ENCODE data around the gene NR1I3.

The NR1I3 gene

DNA sequence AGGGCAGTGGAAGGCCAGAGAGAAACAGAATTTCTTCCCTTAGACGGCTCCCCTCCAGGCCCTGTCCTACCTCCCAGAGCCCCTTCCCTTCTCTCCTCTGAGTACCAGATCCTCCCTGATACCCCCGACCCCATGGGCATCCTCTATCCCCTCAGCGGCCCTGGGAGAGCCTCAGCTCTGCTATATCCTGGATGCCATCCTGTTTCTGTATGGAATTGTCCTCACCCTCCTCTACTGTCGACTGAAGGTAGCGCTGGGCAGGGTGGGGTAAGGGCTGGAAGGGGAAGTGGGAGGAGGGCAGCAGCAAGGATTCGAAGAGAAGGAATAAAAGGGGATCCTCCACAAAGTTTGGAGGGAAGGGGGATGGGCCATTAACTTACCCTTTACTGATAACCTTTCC is 20.2 kb downstream of the NR1I3 start:
- H3K4me3 ChIP-seq (ENCODE audit: low read depth, low read length), result no peak overlapping the region
- H3K4me1 ChIP-seq (ENCODE audit: control insufficient read depth, insufficient read depth, low read length), result peaks cover 18% of the 10 kb centered on the region
- H3K9ac ChIP-seq (ENCODE audit: low read length), result no peak overlapping the region
- peaks cover 21% of the 10 kb centered on the region for H3K36me3 ChIP-seq (ENCODE audit: control insufficient read depth, insufficient read depth, low read length)
- no peaks in the 10 kb centered on the region for H3K9me3 ChIP-seq (ENCODE audit: control insufficient read depth, insufficient read depth, low read depth, low read length)
- H3K27ac ChIP-seq (ENCODE audit: low read depth, low read length), result no peak overlapping the region
- H3K27me3 ChIP-seq (ENCODE audit: control insufficient read depth, insufficient read depth, low read length), result no peaks in the 10 kb centered on the region

- Histone ChIP-seq H3K36me3 (ENCODE audit: control insufficient read depth, insufficient read depth, low read length) (peaks cover 28% of the 10 kb centered on the region), H3K9me3 (ENCODE audit: control insufficient read depth, insufficient read depth, low read depth, low read length) (no peaks in the 10 kb centered on the region), H3K4me3 (ENCODE audit: low read depth, low read length) (no peak overlapping the region), H3K27ac (ENCODE audit: low read depth, low read length) (no peak overlapping the region), H3K27me3 (ENCODE audit: control insufficient read depth, insufficient read depth, low read length) (no peaks in the 10 kb centered on the region), H3K9ac (ENCODE audit: low read length) (no peak overlapping the region), H3K4me1 (ENCODE audit: control insufficient read depth, insufficient read depth, low read length) (peaks cover 18% of the 10 kb centered on the region)
These were observed 20.9 kb downstream of the NR1I3 start for GRCh38 chr1:161216945-161217712.

DNA sequence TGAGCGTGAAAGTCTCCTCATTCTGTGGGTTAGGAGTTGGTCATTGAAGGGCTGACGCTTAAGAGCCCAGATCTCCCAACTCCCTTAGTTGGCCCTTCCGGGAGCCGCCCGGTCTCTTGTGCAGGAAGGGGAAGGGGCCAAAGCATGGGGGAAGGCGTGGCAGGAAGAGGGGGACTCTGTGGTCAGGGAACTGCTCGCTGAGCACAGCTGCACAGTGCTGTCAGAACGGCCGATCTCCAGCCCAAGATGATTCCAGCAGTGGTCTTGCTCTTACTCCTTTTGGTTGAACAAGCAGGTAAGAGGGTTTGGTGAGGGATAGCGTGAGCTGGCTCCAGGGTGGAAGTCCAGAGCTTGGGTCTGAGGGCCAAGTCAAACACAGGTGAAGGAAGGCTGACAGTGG is 22.9 kb downstream of the NR1I3 start, which contains the start of gene FCER1G:
FCER1G (plus strand) TSS at position 220 of the 400 bp plus-strand sequence; CDS start at position 247, 27 bp downstream.
- Histone ChIP-seq H3K27me3 (ENCODE audit: control insufficient read depth, insufficient read depth, low read length) (no peaks in the 10 kb centered on the region), H3K36me3 (ENCODE audit: control insufficient read depth, insufficient read depth, low read length) (peaks cover 48% of the 10 kb centered on the region), H3K27ac (ENCODE audit: low read depth, low read length) (no peak within 1 kb of the TSS), H3K4me3 (ENCODE audit: low read depth, low read length) (no peak within 1 kb of the TSS), H3K4me1 (ENCODE audit: control insufficient read depth, insufficient read depth, low read length) (peaks cover 20% of the 10 kb centered on the region), H3K9me3 (ENCODE audit: control insufficient read depth, insufficient read depth, low read depth, low read length) (no peaks in the 10 kb centered on the region), H3K9ac (ENCODE audit: low read length) (no peak within 1 kb of the TSS)

- H3K4me1 ChIP-seq (ENCODE audit: control insufficient read depth, insufficient read depth, low read length), result peaks cover 22% of the 10 kb centered on the region
- H3K27me3 ChIP-seq (ENCODE audit: control insufficient read depth, insufficient read depth, low read length), result no peaks in the 10 kb centered on the region
- H3K9ac ChIP-seq (ENCODE audit: low read length), result no peak overlapping the region
- H3K36me3 ChIP-seq (ENCODE audit: control insufficient read depth, insufficient read depth, low read length), result peaks cover 54% of the 10 kb centered on the region
- H3K9me3 ChIP-seq (ENCODE audit: control insufficient read depth, insufficient read depth, low read depth, low read length), result no peaks in the 10 kb centered on the region
- no peak overlapping the region for H3K4me3 ChIP-seq (ENCODE audit: low read depth, low read length)
- H3K27ac ChIP-seq (ENCODE audit: low read depth, low read length), result no peak overlapping the region
These were observed 23.6 kb downstream of the NR1I3 start for GRCh38 chr1:161214369-161214768.

GRCh38 chr1:161209790-161210409 is 28.1 kb downstream of the NR1I3 start:
- no peaks in the 10 kb centered on the region for H3K27me3 ChIP-seq (ENCODE audit: control insufficient read depth, insufficient read depth, low read length)
- H3K4me1 ChIP-seq (ENCODE audit: control insufficient read depth, insufficient read depth, low read length), result peaks cover 4% of the 10 kb centered on the region
- no peak overlapping the region for H3K4me3 ChIP-seq (ENCODE audit: low read depth, low read length)
- no peak overlapping the region for H3K27ac ChIP-seq (ENCODE audit: low read depth, low read length)
- H3K9ac ChIP-seq (ENCODE audit: low read length), result no peak overlapping the region
- H3K9me3 ChIP-seq (ENCODE audit: control insufficient read depth, insufficient read depth, low read depth, low read length), result no peaks in the 10 kb centered on the region
- peaks cover 85% of the 10 kb centered on the region for H3K36me3 ChIP-seq (ENCODE audit: control insufficient read depth, insufficient read depth, low read length)

DNA sequence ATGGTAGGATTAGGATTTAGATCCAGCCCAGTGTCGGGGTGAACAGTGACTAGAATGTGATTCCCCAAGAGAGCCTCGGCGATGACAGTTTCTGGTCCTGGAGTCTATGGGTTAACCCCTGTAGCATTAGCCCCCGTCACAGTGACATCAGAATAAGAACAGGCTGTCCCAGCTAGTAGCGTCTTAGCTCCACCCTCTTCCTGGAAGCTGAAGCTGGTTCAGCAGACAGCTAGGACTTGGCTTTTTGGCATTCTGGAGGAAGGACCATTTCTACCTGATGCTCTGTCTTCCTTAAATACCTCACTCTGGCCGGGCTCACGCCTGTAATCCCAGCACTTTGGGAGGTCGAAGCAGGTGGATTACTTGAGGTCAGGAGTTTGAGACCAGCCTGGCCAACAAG is 30.8 kb downstream of the NR1I3 start:
- Histone ChIP-seq H3K4me1 (ENCODE audit: control insufficient read depth, insufficient read depth, low read length) (peaks cover 4% of the 10 kb centered on the region), H3K36me3 (ENCODE audit: control insufficient read depth, insufficient read depth, low read length) (peaks cover 76% of the 10 kb centered on the region), H3K27me3 (ENCODE audit: control insufficient read depth, insufficient read depth, low read length) (no peaks in the 10 kb centered on the region), H3K9me3 (ENCODE audit: control insufficient read depth, insufficient read depth, low read depth, low read length) (no peaks in the 10 kb centered on the region), H3K9ac (ENCODE audit: low read length) (no peak overlapping the region), H3K27ac (ENCODE audit: low read depth, low read length) (no peak overlapping the region), H3K4me3 (ENCODE audit: low read depth, low read length) (no peak overlapping the region)

- Histone ChIP-seq H3K27me3 (ENCODE audit: control insufficient read depth, insufficient read depth, low read length) (no peaks in the 10 kb centered on the region), H3K4me1 (ENCODE audit: control insufficient read depth, insufficient read depth, low read length) (peaks cover 8% of the 10 kb centered on the region), H3K9ac (ENCODE audit: low read length) (no peak overlapping the region), H3K4me3 (ENCODE audit: low read depth, low read length) (no peak overlapping the region), H3K27ac (ENCODE audit: low read depth, low read length) (no peak overlapping the region), H3K36me3 (ENCODE audit: control insufficient read depth, insufficient read depth, low read length) (peaks cover 70% of the 10 kb centered on the region), H3K9me3 (ENCODE audit: control insufficient read depth, insufficient read depth, low read depth, low read length) (no peaks in the 10 kb centered on the region)
These were observed 31.4 kb downstream of the NR1I3 start for GRCh38 chr1:161206411-161207140.

GRCh38 chr1:161201836-161202712 is 35.9 kb downstream of the NR1I3 start, which contains the start of gene NDUFS2:
NDUFS2 (plus strand) TSS chr1:161202367; CDS start chr1:161202386, 19 bp downstream.
- Histone ChIP-seq H3K9me3 (ENCODE audit: control insufficient read depth, insufficient read depth, low read depth, low read length) (no peaks in the 10 kb centered on the region), H3K27ac (ENCODE audit: low read depth, low read length) (peak within 1 kb of the TSS; percentile 96), H3K4me1 (ENCODE audit: control insufficient read depth, insufficient read depth, low read length) (peaks cover 49% of the 10 kb centered on the region), H3K36me3 (ENCODE audit: control insufficient read depth, insufficient read depth, low read length) (peaks cover 37% of the 10 kb centered on the region), H3K9ac (ENCODE audit: low read length) (peak within 1 kb of the TSS; percentile 91), H3K4me3 (ENCODE audit: low read depth, low read length) (peak within 1 kb of the TSS; percentile 78), H3K27me3 (ENCODE audit: control insufficient read depth, insufficient read depth, low read length) (no peaks in the 10 kb centered on the region)

DNA sequence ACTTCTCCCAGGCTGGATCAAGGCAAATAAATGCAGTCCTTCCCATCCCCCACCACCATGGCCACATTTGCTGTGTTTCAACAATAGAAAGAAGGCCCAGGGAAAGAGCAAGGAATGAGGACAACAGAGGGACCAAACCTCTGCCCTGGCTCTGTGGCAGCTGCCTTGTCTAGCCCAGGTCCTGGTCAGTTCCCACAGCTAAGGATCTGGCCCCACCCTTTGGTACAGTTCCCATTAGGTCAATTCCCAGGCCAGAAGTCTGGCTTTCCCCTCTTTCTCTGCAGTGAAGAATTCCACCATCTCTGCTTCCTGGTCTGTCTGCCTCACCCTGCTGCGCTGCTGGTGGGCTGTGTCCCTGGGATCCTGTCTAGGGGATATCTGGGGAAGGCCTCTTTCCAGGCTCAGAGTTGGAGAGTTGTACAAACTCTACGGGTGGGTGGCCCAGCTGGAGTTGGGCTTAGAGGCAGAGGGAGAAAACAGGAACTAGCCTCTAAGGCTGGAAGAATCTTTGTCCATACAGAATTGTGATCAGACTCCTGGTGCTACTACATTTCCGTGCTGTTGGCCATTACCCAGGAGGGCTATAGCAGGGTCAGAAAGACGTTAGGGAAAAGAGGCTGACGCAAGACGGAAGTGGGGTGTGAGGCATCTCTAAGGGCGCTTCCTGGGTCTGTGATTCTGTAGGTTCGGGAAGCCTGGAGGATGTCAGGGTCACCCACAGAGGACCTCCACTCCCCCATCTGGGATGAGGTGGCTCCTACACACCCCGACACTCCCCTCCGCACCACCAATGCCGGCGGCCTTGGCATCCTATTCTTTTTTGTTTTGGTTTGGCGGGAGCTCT is 36.8 kb downstream of the NR1I3 start:
- no peaks in the 10 kb centered on the region for H3K27me3 ChIP-seq (ENCODE audit: control insufficient read depth, insufficient read depth, low read length)
- H3K4me1 ChIP-seq (ENCODE audit: control insufficient read depth, insufficient read depth, low read length), result peaks cover 56% of the 10 kb centered on the region
- peak overlapping the region; percentile 79 for H3K9ac ChIP-seq (ENCODE audit: low read length)
- H3K9me3 ChIP-seq (ENCODE audit: control insufficient read depth, insufficient read depth, low read depth, low read length), result no peaks in the 10 kb centered on the region
- peak overlapping the region; percentile 96 for H3K27ac ChIP-seq (ENCODE audit: low read depth, low read length)
- H3K36me3 ChIP-seq (ENCODE audit: control insufficient read depth, insufficient read depth, low read length), result peaks cover 29% of the 10 kb centered on the region
- peak overlapping the region; percentile 78 for H3K4me3 ChIP-seq (ENCODE audit: low read depth, low read length)
